WI38 (cell line): ENCODE measurements around the gene SPRED2.

ENCODE experiments used
- H3K4me3 ChIP-seq: 2 replicates; pipeline ENCODE4 v1.5.1; 2011; ENCODE audit warnings: low read depth, mild to moderate bottlenecking, control low read depth, low read length
- CTCF ChIP-seq: IDR thresholded peaks from 2 replicates; pipeline ENCODE4 v1.5.1; 2012; ENCODE audit warnings: low read depth, mild to moderate bottlenecking, control low read depth, low read length

The SPRED2 gene

GRCh38 chr2:65305934-65306333 lies 126.5 kb downstream of the SPRED2 start:
- no peak overlapping the region for H3K4me3 ChIP-seq
- no peak for TF ChIP-seq CTCF

GRCh38 chr2:65300761-65301711 lies 131.4 kb downstream of the SPRED2 start:
- no peak for TF ChIP-seq CTCF
- peak overlapping the region; percentile 50 for H3K4me3 ChIP-seq

- peak overlapping the region; percentile 21; the same call in 1 of the 2 replicates for H3K4me3 ChIP-seq
- no peak for TF ChIP-seq CTCF
These were observed 132.2 kb downstream of the SPRED2 start for GRCh38 chr2:65300134-65300760.

- no peak overlapping the region for H3K4me3 ChIP-seq
- no peak for TF ChIP-seq CTCF
These were observed 133.2 kb downstream of the SPRED2 start for GRCh38 chr2:65299246-65299645.

GRCh38 chr2:65298089-65298488 lies 134.3 kb downstream of the SPRED2 start:
- H3K4me3 ChIP-seq: no peak overlapping the region
- no peak for TF ChIP-seq CTCF

- H3K4me3 ChIP-seq: no peak overlapping the region
- TF ChIP-seq CTCF: no peak
These were observed 134.9 kb downstream of the SPRED2 start for GRCh38 chr2:65297544-65297943.

GRCh38 chr2:65296971-65297370 lies 135.4 kb downstream of the SPRED2 start:
- H3K4me3 ChIP-seq: no peak overlapping the region
- no peak for TF ChIP-seq CTCF
